ENCODE data around the gene AKAP13.
A peak's percentile ranks its signal among the peaks of the same experiment; 100 is the strongest.

Gene AKAP13

GRCh38 chr15:85748176-85748575 is 367.8 kb downstream of the AKAP13 start:
- Histone ChIP-seq H2AFZ (ENCODE audit: low read length) (no peak overlapping the region), H3K9me3 (replicated peaks in 1 of 2; ENCODE audit: control insufficient read depth in 2 of 2, insufficient read depth in 1 of 2, low read depth in 1 of 2, low read length in 2 of 2) (no peaks in the 10 kb centered on the region), H3K79me1 (ENCODE audit: low read depth, low read length) (no peaks in the 10 kb centered on the region), H3K4me1 (ENCODE audit: control insufficient read depth in 2 of 2, insufficient read depth in 1 of 2, low read depth in 1 of 2, low read length in 2 of 2) (peaks cover 36 to 53% of the 10 kb centered on the region in 2 donors), H3K36me3 (replicated peaks in 1 of 2; ENCODE audit: control insufficient read depth in 2 of 2, insufficient read depth in 2 of 2, low read length in 2 of 2) (peaks cover 23 to 67% of the 10 kb centered on the region in 2 donors), H3K4me2 (ENCODE audit: insufficient read depth, low read length, poor library complexity, severe bottlenecking) (no peak overlapping the region), H2BK15ac (ENCODE audit: low read length) (no peak overlapping the region), H3K27me3 (ENCODE audit: control insufficient read depth in 3 of 3, insufficient read depth in 3 of 3, low read depth in 1 of 3, low read length in 3 of 3) (no peaks in the 10 kb centered on the region), H3K9ac (ENCODE audit: low read depth, low read length, poor library complexity) (no peak overlapping the region), H3K27ac (replicated peaks; ENCODE audit: low read length) (no peak overlapping the region), H3K14ac (ENCODE audit: low read length) (no peak overlapping the region), H2BK12ac (ENCODE audit: low read length) (no peak overlapping the region), H3K4ac (ENCODE audit: low read length) (peak overlapping the region; percentile 69), H2BK120ac (ENCODE audit: low read depth, low read length) (no peak overlapping the region), H2BK5ac (ENCODE audit: low read length) (peak overlapping the region; percentile 49), H4K91ac (ENCODE audit: low read depth, low read length, poor library complexity) (no peak overlapping the region), H2AK5ac (ENCODE audit: low read depth, low read length) (no peak overlapping the region), H3K23ac (ENCODE audit: low read depth, low read length, poor library complexity) (peak overlapping the region; percentile 38), H4K8ac (ENCODE audit: low read depth, low read length) (peak overlapping the region; percentile 58), H3K4me3 (ENCODE audit: low read length in 2 of 2) (no peak overlapping the region), H3K18ac (ENCODE audit: low read length) (no peak overlapping the region)
- no CpG with 5 or more reads among the region's 9 CpGs for WGBS, 2 donors (ENCODE audit: extremely low coverage in 2 of 2, insufficient read length in 2 of 2, insufficient replicate concordance in 1 of 2)
- no peak for DNase-seq (ENCODE audit: low spot score)

- H3K9ac ChIP-seq (ENCODE audit: low read depth, low read length, poor library complexity): peak overlapping the region; percentile 7
- no peak overlapping the region for H2BK15ac ChIP-seq (ENCODE audit: low read length)
- no peak overlapping the region for H3K4ac ChIP-seq (ENCODE audit: low read length)
- H2BK120ac ChIP-seq (ENCODE audit: low read depth, low read length): no peak overlapping the region
- no peak overlapping the region for H2BK12ac ChIP-seq (ENCODE audit: low read length)
- H3K4me3 ChIP-seq (ENCODE audit: low read length in 2 of 2): no peak overlapping the region
- WGBS, 2 donors (ENCODE audit: extremely low coverage in 2 of 2, insufficient read length in 2 of 2, insufficient replicate concordance in 1 of 2): no CpG with 5 or more reads among the region's 11 CpGs
- H2BK5ac ChIP-seq (ENCODE audit: low read length): no peak overlapping the region
- no peak overlapping the region for H4K8ac ChIP-seq (ENCODE audit: low read depth, low read length)
- H2AFZ ChIP-seq (ENCODE audit: low read length): no peak overlapping the region
- DNase-seq (ENCODE audit: low spot score): no peak
- H3K27me3 ChIP-seq (ENCODE audit: control insufficient read depth in 3 of 3, insufficient read depth in 3 of 3, low read depth in 1 of 3, low read length in 3 of 3): no peaks in the 10 kb centered on the region
- H3K23ac ChIP-seq (ENCODE audit: low read depth, low read length, poor library complexity): no peak overlapping the region
- no peak overlapping the region for H3K4me2 ChIP-seq (ENCODE audit: insufficient read depth, low read length, poor library complexity, severe bottlenecking)
- peaks cover 32 to 57% of the 10 kb centered on the region in 2 donors for H3K4me1 ChIP-seq (ENCODE audit: control insufficient read depth in 2 of 2, insufficient read depth in 1 of 2, low read depth in 1 of 2, low read length in 2 of 2)
- peak overlapping the region; percentile 90 for H3K18ac ChIP-seq (ENCODE audit: low read length)
- H4K91ac ChIP-seq (ENCODE audit: low read depth, low read length, poor library complexity): no peak overlapping the region
- H3K36me3 ChIP-seq (replicated peaks in 1 of 2; ENCODE audit: control insufficient read depth in 2 of 2, insufficient read depth in 2 of 2, low read length in 2 of 2): peaks cover 23 to 67% of the 10 kb centered on the region in 2 donors
- H3K14ac ChIP-seq (ENCODE audit: low read length): peak overlapping the region; percentile 78
- no peak overlapping the region for H2AK5ac ChIP-seq (ENCODE audit: low read depth, low read length)
- no peaks in the 10 kb centered on the region for H3K9me3 ChIP-seq (replicated peaks in 1 of 2; ENCODE audit: control insufficient read depth in 2 of 2, insufficient read depth in 1 of 2, low read depth in 1 of 2, low read length in 2 of 2)
- no peak overlapping the region for H3K27ac ChIP-seq (replicated peaks; ENCODE audit: low read length)
- H3K79me1 ChIP-seq (ENCODE audit: low read depth, low read length): no peaks in the 10 kb centered on the region
These were observed 368.3 kb downstream of the AKAP13 start for GRCh38 chr15:85748729-85749128.

- no peak overlapping the region for H4K8ac ChIP-seq (ENCODE audit: low read depth, low read length)
- no peak overlapping the region for H3K4me2 ChIP-seq (ENCODE audit: insufficient read depth, low read length, poor library complexity, severe bottlenecking)
- H2BK5ac ChIP-seq (ENCODE audit: low read length): no peak overlapping the region
- H2BK15ac ChIP-seq (ENCODE audit: low read length): no peak overlapping the region
- H2AFZ ChIP-seq (ENCODE audit: low read length): no peak overlapping the region
- peak overlapping the region; percentile 26 for H2AK5ac ChIP-seq (ENCODE audit: low read depth, low read length)
- peak overlapping the region; percentile 4 for H3K27ac ChIP-seq (replicated peaks; ENCODE audit: low read length)
- no peak overlapping the region for H4K91ac ChIP-seq (ENCODE audit: low read depth, low read length, poor library complexity)
- H3K27me3 ChIP-seq (ENCODE audit: control insufficient read depth in 3 of 3, insufficient read depth in 3 of 3, low read depth in 1 of 3, low read length in 3 of 3): no peaks in the 10 kb centered on the region
- no peaks in the 10 kb centered on the region for H3K79me1 ChIP-seq (ENCODE audit: low read depth, low read length)
- H3K4ac ChIP-seq (ENCODE audit: low read length): no peak overlapping the region
- no CpG with 5 or more reads among the region's 21 CpGs for WGBS, 2 donors (ENCODE audit: extremely low coverage in 2 of 2, insufficient read length in 2 of 2, insufficient replicate concordance in 1 of 2)
- peaks cover 22 to 67% of the 10 kb centered on the region in 2 donors for H3K36me3 ChIP-seq (replicated peaks in 1 of 2; ENCODE audit: control insufficient read depth in 2 of 2, insufficient read depth in 2 of 2, low read length in 2 of 2)
- no peak for DNase-seq (ENCODE audit: low spot score)
- no peak overlapping the region for H3K14ac ChIP-seq (ENCODE audit: low read length)
- H3K9ac ChIP-seq (ENCODE audit: low read depth, low read length, poor library complexity): no peak overlapping the region
- peak overlapping the region; percentile 73 for H3K18ac ChIP-seq (ENCODE audit: low read length)
- H3K9me3 ChIP-seq (replicated peaks in 1 of 2; ENCODE audit: control insufficient read depth in 2 of 2, insufficient read depth in 1 of 2, low read depth in 1 of 2, low read length in 2 of 2): no peaks in the 10 kb centered on the region
- H3K23ac ChIP-seq (ENCODE audit: low read depth, low read length, poor library complexity): no peak overlapping the region
- no peak overlapping the region for H3K4me3 ChIP-seq (ENCODE audit: low read length in 2 of 2)
- H2BK120ac ChIP-seq (ENCODE audit: low read depth, low read length): no peak overlapping the region
- peaks cover 28 to 56% of the 10 kb centered on the region in 2 donors for H3K4me1 ChIP-seq (ENCODE audit: control insufficient read depth in 2 of 2, insufficient read depth in 1 of 2, low read depth in 1 of 2, low read length in 2 of 2)
- no peak overlapping the region for H2BK12ac ChIP-seq (ENCODE audit: low read length)
These were observed 369.1 kb downstream of the AKAP13 start for GRCh38 chr15:85749261-85750151.

Data from neuronal stem cell (in vitro differentiated cells).